BJ (cell line): ENCODE results near the gene ABCG1. TPM values are rescaled to one million over a fixed set of nuclear protein-coding genes. Genes with fewer than 3 reads are reported as not detected.

Experiments used
- CTCF ChIA-PET: fragments of 350-600 bp; formaldehyde crosslinking; extraction: SDS; loops from one replicate; lab custom pipeline; 2021; ENCODE audit warnings: antibody characterized with exemption, inconsistent platforms; lab: Yijun Ruan, JAX
- POLR2A ChIA-PET: fragments of 300-600 bp; sonication (Branson Sonifier 250); formaldehyde crosslinking; extraction: SDS; loops from one replicate; lab custom pipeline; 2021; ENCODE audit warnings: antibody characterized with exemption; lab: Charles Lee
- DNase-seq: peaks from one replicate; pipeline ENCODE4 v3.0.0-alpha.2; 2011; ENCODE audit warnings: low read depth
- H3K27me3 ChIP-seq: 2 replicates; pipeline ENCODE4 v1.6.0; 2011; ENCODE audit warnings: low read length; ENCODE audit not compliant: control insufficient read depth, insufficient read depth
- H3K36me3 ChIP-seq: 2 replicates; pipeline ENCODE4 v1.5.1; 2011; ENCODE audit warnings: low read length; ENCODE audit not compliant: control insufficient read depth, insufficient read depth
- H3K4me3 ChIP-seq: 2 replicates; pipeline ENCODE4 v1.5.1; 2011; ENCODE audit warnings: low read depth, mild to moderate bottlenecking, control low read depth, low read length
- polyA plus RNA-seq: library from polyadenylated mRNA; depleted of rRNA; stranded (reverse); fragments of >200 nt; gene quantifications from 2 replicates; pipeline ENCODE4 v1.2.3, GENCODE V29; 2011
- TF ChIP-seq, protein P1 (sequence below): IDR thresholded peaks from 2 replicates; pipeline ENCODE4 v1.5.1; 2011; ENCODE audit warnings: low read depth, mild to moderate bottlenecking, control low read depth, inconsistent platforms, low read length, moderate library complexity; ENCODE audit not compliant: insufficient read depth

ABCG1 gene
- polyA plus RNA-seq, 1 experiment = 0.29 TPM

GRCh38 chr21:42219606-42220137 is 732 bp downstream of the ABCG1 start:
- Histone ChIP-seq H3K4me3 (peak overlapping the region; percentile 14; the same call in 1 of the 2 replicates), H3K36me3 (no peaks in the 10 kb centered on the region), H3K27me3 (peaks cover 17% of the 10 kb centered on the region)
- TF ChIP-seq, protein P1, sequence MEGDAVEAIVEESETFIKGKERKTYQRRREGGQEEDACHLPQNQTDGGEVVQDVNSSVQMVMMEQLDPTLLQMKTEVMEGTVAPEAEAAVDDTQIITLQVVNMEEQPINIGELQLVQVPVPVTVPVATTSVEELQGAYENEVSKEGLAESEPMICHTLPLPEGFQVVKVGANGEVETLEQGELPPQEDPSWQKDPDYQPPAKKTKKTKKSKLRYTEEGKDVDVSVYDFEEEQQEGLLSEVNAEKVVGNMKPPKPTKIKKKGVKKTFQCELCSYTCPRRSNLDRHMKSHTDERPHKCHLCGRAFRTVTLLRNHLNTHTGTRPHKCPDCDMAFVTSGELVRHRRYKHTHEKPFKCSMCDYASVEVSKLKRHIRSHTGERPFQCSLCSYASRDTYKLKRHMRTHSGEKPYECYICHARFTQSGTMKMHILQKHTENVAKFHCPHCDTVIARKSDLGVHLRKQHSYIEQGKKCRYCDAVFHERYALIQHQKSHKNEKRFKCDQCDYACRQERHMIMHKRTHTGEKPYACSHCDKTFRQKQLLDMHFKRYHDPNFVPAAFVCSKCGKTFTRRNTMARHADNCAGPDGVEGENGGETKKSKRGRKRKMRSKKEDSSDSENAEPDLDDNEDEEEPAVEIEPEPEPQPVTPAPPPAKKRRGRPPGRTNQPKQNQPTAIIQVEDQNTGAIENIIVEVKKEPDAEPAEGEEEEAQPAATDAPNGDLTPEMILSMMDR = no peak
- ChIA-PET POLR2A (no interaction called here), CTCF (interaction anchor here (0.5 to 0.7 kb wide), 2 partner anchors 39 to 276 kb away, joined by 3 to 5 read pairs; no protein-coding TSS in a partner anchor)
- DNase-seq = no peak

DNA sequence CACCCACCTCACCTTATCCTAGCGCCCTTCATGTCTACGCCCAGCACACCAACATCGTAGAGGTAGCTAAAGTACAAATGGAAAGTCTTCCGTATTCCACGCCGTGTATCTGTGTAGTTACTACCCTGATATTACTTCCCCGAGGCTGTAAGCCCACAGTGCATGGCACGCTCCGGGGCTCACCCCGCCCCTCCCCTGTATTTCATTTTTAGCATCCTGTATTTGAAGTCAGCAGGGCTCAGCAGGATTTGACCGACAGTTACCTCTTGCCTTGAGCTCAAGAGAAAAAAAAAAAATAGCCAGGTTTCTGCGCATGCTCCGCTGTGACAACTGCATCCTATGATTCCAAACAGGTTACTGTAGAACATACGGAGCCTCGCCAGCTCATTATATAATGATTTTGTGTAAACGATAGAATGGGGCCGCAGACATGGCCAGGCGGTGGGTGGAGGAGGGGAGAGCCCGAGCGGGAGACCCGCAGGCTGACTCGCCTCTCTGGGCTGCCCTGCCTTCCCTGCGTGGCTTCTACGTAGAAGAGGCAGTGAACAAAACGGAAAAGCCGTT is 1.3 kb downstream of the ABCG1 start:
- Histone ChIP-seq H3K27me3 (peaks cover 17% of the 10 kb centered on the region), H3K36me3 (no peaks in the 10 kb centered on the region), H3K4me3 (peak overlapping the region; percentile 14; the same call in 1 of the 2 replicates)
- ChIA-PET POLR2A (no interaction called here), CTCF (interaction anchor here (0.5 to 0.7 kb wide), 2 partner anchors 38 to 277 kb away, joined by 3 to 5 read pairs; no protein-coding TSS in a partner anchor)
- DNase-seq = no peak
- TF ChIP-seq, protein P1 = no peak

GRCh38 chr21:42221581-42222345 is 2.8 kb downstream of the ABCG1 start:
- Histone ChIP-seq H3K36me3 (no peaks in the 10 kb centered on the region), H3K27me3 (peaks cover 14% of the 10 kb centered on the region), H3K4me3 (no peak overlapping the region)
- ChIA-PET POLR2A (no interaction called here), CTCF (no interaction called here)
- no peak for DNase-seq
- TF ChIP-seq, protein P1 = no peak

GRCh38 chr21:42222386-42222785 is 3.4 kb downstream of the ABCG1 start:
- Histone ChIP-seq H3K36me3 (no peaks in the 10 kb centered on the region), H3K4me3 (no peak overlapping the region), H3K27me3 (peaks cover 13% of the 10 kb centered on the region)
- POLR2A ChIA-PET = no interaction called here
- no peak for DNase-seq
- CTCF ChIA-PET = no interaction called here
- TF ChIP-seq, protein P1 = no peak

DNA sequence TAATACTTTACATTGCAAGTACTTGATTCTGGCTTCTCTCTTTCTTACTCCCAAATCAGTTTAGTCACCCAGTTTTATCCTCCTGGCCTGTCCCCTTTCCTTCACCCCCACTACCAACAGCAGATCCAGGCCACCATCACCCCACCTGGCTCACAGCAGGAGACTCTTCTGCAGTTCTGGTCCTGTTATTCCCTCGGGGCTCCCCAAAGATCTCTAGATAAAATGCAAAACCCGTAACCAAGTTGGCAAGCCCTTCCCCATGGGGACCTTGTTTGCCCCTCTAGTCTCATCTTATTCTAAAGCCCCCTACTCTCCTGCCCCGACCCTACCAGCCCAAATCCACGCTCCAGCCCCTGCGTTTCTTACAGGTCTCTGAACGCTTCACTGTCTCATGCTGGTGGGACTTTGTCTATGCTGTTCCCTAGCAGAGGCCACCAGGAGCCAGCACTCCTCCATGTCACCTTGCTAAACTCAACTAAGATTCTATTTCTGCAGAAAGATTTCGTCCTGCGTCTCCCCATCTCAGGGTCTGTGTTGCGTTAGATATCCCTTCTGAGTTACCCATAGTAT is 4.0 kb downstream of the ABCG1 start:
- TF ChIP-seq, protein P1 = no peak
- CTCF ChIA-PET = no interaction called here
- Histone ChIP-seq H3K4me3 (no peak overlapping the region), H3K36me3 (no peaks in the 10 kb centered on the region), H3K27me3 (peaks cover 13% of the 10 kb centered on the region)
- POLR2A ChIA-PET = no interaction called here
- DNase-seq = no peak
